HTR-8/SVneo (cell line): ENCODE results near the gene DRD1.
"Not testable (repeated sequence)": the region's sequence is repeated elsewhere in the genome, so short reads cannot be mapped to it uniquely, and the experiment has no call there.

Source experiments
- DNase-seq: peaks from one replicate; pipeline ENCODE4 v3.0.0; 2011; ENCODE audit warnings: low spot score, mixed read lengths; ENCODE audit not compliant: insufficient read length
- FAIRE-seq: peaks from 2 replicates; lab custom pipeline; 2011; peaks lifted over from hg19 to GRCh38; lab: Jason Lieb, UNC

DRD1 gene

GRCh38 chr5:175438234-175438857, 5.6 kb downstream of the DRD1 start:
- DNase-seq (no peak), FAIRE-seq (no peak)

- no peak for DNase-seq
Observed at GRCh38 chr5:175436359-175436758, 7.6 kb downstream of the DRD1 start.

DNA sequence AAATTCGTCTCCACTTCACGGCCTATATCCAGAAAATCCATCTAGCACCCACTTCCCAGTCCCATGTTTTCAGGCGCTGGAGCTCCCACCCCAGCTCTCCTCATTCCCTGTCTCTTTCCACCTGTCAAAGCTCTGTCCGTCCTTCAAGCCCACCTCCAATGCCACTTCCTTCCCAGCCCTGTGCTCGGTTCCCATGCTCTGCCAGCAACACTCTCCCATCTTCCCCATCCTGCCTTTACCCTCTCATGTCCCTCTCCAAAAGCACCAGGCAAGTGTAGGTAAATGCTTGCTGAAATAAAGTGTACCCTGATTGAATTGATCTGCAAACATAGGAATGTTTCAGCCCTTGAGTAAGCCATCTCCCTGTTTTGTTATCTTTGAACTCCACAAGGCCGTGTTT, 9.2 kb downstream of the DRD1 start:
- DNase-seq (no peak), FAIRE-seq (no peak)

More at GRCh38 chr5:175436359-175436758, 7.6 kb downstream of the DRD1 start:
- FAIRE-seq: no peak

GRCh38 chr5:175427762-175428161, 16.2 kb downstream of the DRD1 start:
- FAIRE-seq (no peak), DNase-seq (no peak)

DNA sequence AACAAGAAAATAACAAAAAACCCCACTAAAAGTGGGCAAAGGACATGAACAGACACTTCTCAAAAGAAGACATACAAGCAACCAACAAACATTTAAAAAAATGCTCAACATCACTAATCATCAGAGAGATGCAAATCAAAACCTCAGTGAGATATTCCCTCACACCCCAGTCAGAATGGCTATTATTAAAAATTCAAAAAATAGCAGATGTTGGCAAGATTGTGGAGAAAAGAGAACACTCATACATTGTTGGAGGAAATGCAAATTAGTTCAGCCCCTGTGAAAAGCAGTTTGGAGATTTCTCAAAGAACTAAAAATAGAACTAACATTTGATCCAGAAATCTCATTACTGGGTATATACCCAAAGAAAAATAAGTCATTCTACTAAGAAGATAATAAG, 19.4 kb downstream of the DRD1 start:
- not testable (repeated sequence) for FAIRE-seq, DNase-seq

DNA sequence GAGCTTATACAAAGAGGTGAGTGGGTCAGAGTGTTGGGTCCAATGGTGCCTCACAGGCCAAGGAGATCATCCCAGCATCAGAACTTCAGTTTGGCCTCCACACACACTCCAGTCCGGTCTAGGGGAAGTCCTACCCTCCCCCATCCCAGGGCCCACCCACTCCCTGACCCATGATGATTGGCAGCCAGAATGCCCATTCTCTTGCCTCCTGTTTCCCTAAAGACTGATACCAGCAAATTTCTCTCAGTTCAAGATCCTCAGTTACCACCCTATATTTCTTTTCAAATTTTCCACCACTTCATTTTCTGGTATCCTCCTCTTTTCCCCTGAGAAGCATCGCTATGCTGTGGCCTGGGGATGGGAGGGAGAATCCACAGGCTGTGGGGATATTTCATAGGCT, 21.9 kb downstream of the DRD1 start:
- FAIRE-seq: no peak
- no peak for DNase-seq

GRCh38 chr5:175420383-175420782, 23.6 kb downstream of the DRD1 start:
- no peak for DNase-seq
- no peak for FAIRE-seq

DNA sequence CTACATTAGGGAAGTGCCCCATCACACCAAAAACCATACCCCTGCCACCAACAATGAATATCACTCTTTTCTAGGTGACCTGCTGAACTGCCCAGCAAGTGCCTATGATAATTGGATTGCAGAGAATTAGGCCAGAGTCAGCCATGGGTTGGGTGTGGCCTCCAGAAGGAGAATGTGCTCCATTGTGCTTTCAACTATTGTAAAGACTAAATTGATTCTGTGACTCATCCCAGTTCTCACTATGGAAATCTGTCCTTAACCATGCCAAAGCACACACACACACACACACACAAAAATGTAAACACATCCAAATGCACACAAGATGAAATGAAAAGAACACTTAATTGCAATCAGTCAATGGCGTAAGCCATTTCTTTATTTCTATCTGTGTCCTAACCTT, 25.7 kb downstream of the DRD1 start:
- FAIRE-seq (peak; percentile 42), DNase-seq (no peak)

DNA sequence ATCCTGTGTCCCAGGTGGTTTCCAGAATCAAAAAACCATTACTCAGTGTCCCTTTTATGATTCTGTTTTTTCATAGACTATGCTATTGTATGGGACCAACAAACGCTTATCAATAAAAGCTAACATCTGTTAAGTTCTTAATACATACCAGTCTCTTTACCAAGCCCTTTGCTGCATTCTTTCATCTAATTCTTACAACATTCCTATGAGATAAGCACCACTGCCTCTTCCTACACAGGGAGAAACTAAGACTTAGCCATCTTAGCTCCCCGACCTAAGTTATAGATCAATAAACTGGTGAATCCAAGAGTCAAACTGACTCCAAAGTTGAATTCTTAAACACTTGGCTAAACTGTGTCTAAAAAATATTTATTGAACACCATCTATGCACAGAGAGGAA, 26.6 kb downstream of the DRD1 start:
- DNase-seq (no peak), FAIRE-seq (no peak)

GRCh38 chr5:175415303-175415702, 28.7 kb downstream of the DRD1 start:
- DNase-seq: no peak
- no peak for FAIRE-seq

DNA sequence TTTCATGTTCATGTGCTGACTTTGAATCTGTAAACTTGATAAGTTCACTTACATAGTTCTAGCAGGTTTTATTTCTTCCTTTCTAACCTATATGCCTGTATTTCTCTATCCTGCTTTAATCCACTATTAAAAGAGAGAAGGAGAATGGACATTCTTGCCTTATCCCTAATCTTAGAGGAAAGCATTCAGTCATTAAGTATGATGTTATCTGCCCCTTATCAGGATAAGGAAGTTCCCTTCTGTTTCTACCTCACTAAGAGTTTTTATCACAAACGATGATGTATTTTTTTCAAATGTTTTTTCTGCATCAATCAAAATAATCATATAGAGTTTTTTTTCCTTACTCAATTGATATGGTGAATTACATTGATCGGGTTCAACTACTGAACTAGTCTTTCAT, 33.1 kb downstream of the DRD1 start:
- no peak for FAIRE-seq
- DNase-seq: no peak

- DNase-seq (no peak), FAIRE-seq (no peak)
Observed at GRCh38 chr5:175406300-175406699, 37.7 kb downstream of the DRD1 start.

DNA sequence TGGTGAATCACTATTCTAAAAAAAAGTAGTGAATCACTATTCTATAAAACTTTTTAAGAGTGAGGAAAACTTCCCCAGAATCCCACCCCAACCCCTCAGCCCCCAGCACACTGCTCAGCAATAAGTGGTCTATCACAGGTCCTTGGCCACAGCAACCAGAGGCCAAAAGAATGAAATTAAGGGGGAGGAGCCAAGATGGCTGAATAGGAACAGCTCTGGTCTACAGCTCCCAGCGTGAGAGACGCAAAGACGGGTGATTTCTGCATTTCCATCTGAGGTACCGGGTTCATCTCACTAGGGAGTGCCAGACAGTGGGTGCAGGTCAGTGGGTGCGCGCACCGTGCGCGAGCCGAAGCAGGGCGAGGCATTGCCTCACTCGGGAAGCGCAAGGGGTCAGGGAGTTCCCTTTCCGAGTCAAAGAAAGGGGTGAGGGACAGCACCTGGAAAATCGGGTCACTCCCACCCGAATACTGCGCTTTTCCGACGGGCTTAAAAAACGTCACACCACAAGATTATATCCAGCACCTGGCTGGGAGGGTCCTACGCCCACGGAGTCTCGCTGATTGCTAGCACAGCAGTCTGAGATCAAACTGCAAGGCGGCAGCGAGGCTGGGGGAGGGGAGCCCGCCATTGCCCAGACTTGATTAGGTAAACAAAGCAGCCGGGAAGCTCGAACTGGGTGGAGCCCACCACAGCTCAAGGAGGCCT, 46.2 kb downstream of the DRD1 start:
- DNase-seq, FAIRE-seq: not testable (repeated sequence)

- FAIRE-seq: not testable (repeated sequence)
Observed at GRCh38 chr5:175395430-175395829, 48.6 kb downstream of the DRD1 start.

DNA sequence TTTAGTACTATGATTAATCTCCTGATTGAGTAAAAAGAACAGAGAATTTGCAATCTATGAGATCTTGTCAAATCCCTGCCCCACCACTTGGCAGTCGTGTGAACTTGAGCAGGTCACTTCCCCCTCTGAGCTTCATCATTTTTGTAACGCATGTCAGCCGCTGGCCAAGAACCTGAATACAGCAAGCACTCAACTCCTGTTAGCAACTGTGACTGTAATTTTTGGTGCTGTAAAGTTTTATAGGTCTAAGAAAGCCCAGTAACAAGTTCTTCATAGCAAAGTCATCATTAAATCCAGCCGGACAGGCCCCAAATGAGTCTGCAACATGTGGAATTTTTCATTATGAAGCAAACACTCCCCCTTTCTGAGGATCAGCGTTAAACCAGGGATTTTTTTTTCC, 49.4 kb downstream of the DRD1 start:
- FAIRE-seq (no peak), DNase-seq (no peak)

More at GRCh38 chr5:175395430-175395829, 48.6 kb downstream of the DRD1 start:
- not testable (repeated sequence) for DNase-seq

GRCh38 chr5:175393897-175394296, 50.1 kb downstream of the DRD1 start:
- no peak for DNase-seq
- no peak for FAIRE-seq

GRCh38 chr5:175392236-175392635, 51.7 kb downstream of the DRD1 start:
- no peak for FAIRE-seq
- no peak for DNase-seq

DNA sequence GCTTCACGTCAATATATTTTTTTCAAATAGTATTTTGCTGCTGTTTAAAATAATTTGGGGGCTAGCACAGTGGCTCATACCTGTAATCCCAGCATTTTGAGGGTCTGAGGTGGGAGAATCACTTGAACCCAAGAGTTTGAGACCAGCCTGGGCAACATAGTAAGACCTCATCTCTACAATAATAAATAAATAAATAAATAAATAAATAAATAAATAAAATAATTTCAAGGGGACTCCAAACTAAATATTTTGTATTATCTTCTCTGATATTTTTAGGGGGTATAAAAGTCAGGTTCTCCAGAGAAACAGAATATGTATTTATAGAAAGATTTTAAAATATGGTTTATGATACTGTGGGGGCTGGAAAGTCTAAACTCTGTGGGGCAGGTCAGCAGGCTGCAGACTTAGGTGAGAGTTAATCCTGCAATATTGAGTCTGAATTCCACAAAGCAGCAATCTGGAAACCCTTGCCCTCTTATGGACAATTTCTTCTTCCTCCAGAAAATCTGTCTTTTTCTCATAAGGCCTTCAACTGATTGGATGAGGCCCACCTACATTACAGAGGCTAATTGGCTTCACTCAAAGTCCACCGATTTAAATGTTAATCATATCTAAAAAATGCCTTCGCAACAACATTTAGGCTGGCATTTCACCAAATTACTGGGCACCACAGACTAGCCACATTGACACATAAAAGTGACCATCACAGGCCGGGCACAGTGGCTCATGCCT, 53.5 kb downstream of the DRD1 start:
- FAIRE-seq (no peak), DNase-seq (no peak)
